KBM-7 (cell line): ENCODE measurements around the gene PHKB.
"Not testable (repeated sequence)": the region's sequence is repeated elsewhere in the genome, so short reads cannot be mapped to it uniquely, and the experiment has no call there.

ENCODE experiments used
- DNase-seq: peaks from one replicate; pipeline ENCODE4 v3.0.0-alpha.2; 2015
- in situ Hi-C: fragments of 300-500 bp; cut with MboI; formaldehyde crosslinking; loops from 2 replicates; pipeline ENCODE4 v1.14.3; 2020; ENCODE audit warnings: low sequenced_read_pairs, low pct_unique_long_range_greater_than_20kb, mixed read lengths

The PHKB gene

GRCh38 chr16:47499080-47499699, 38.1 kb downstream of the PHKB start:
- in situ Hi-C loops = no loop called here
- no peak for DNase-seq

- in situ Hi-C loops = no loop called here
- no peak for DNase-seq
Measured at GRCh38 chr16:47499700-47500264, 38.7 kb downstream of the PHKB start.

- in situ Hi-C loops = no loop called here
- no peak for DNase-seq
Measured at GRCh38 chr16:47503936-47504335, 42.8 kb downstream of the PHKB start.

GRCh38 chr16:47504599-47504998, 43.5 kb downstream of the PHKB start:
- DNase-seq = no peak
- in situ Hi-C loops = no loop called here

GRCh38 chr16:47506800-47507199, 45.7 kb downstream of the PHKB start:
- in situ Hi-C loops = no loop called here

GRCh38 chr16:47507701-47508100, 46.6 kb downstream of the PHKB start:
- no peak for DNase-seq
- in situ Hi-C loops = no loop called here

More at GRCh38 chr16:47506800-47507199, 45.7 kb downstream of the PHKB start:
- no peak for DNase-seq

GRCh38 chr16:47511882-47512281, 50.8 kb downstream of the PHKB start:
- DNase-seq = no peak
- in situ Hi-C loops = no loop called here

- DNase-seq = no peak
- in situ Hi-C loops = no loop called here
Measured at GRCh38 chr16:47519037-47519436, 57.9 kb downstream of the PHKB start.

GRCh38 chr16:47519546-47519945, 58.4 kb downstream of the PHKB start:
- no peak for DNase-seq
- in situ Hi-C loops = no loop called here

- DNase-seq = no peak
- in situ Hi-C loops = no loop called here
Measured at GRCh38 chr16:47519996-47520679, 59.0 kb downstream of the PHKB start.

- in situ Hi-C loops = no loop called here
- DNase-seq = peak; percentile 50
Measured at GRCh38 chr16:47523342-47524006, 62.3 kb downstream of the PHKB start.

GRCh38 chr16:47524007-47524405, 62.9 kb downstream of the PHKB start:
- DNase-seq = no peak
- in situ Hi-C loops = no loop called here

- DNase-seq = no peak
- in situ Hi-C loops = no loop called here
Measured at GRCh38 chr16:47528431-47528830, 67.3 kb downstream of the PHKB start.

- in situ Hi-C loops = no loop called here
- DNase-seq = no peak
Measured at GRCh38 chr16:47533744-47534292, 72.7 kb downstream of the PHKB start.

GRCh38 chr16:47538472-47538871, 77.3 kb downstream of the PHKB start:
- in situ Hi-C loops = no loop called here

GRCh38 chr16:47539707-47540670, 78.9 kb downstream of the PHKB start:
- in situ Hi-C loops = not testable (repeated sequence)
- DNase-seq = peak; percentile 11

More at GRCh38 chr16:47538472-47538871, 77.3 kb downstream of the PHKB start:
- peak; percentile 9 for DNase-seq

- in situ Hi-C loops, DNase-seq: not testable (repeated sequence)
Measured at GRCh38 chr16:47541135-47541534, 80.0 kb downstream of the PHKB start.

- DNase-seq, in situ Hi-C loops: not testable (repeated sequence)
Measured at GRCh38 chr16:47544255-47544654, 83.1 kb downstream of the PHKB start.

- DNase-seq, in situ Hi-C loops: not testable (repeated sequence)
Measured at GRCh38 chr16:47551185-47551584, 90.1 kb downstream of the PHKB start.
